SK-N-SH (cell line): ENCODE results near the gene SLC66A2. TPM values are rescaled to one million over a fixed set of nuclear protein-coding genes. Genes with fewer than 3 reads are reported as not detected.

Experiments used
- CTCF ChIA-PET: fragments of 300-600, 350-600 bp; formaldehyde crosslinking; extraction: SDS; loops from one replicate; lab custom pipeline; 2021; lab: Yijun Ruan, JAX
- POLR2A ChIA-PET: fragments of 350-600 bp; sonication (Branson Sonifier 250); formaldehyde crosslinking; extraction: SDS; loops from one replicate; lab custom pipeline; 2020; ENCODE audit warnings: antibody characterized with exemption, inconsistent platforms; lab: Yijun Ruan, JAX
- DNase-seq: peaks from one replicate; pipeline ENCODE4 v3.0.0; 2012
- H2AFZ ChIP-seq: fragments of 200-600 bp; sonication (generic); 2 replicates; pipeline ENCODE4 v1.8.1; 2016; ENCODE audit warnings: antibody characterized with exemption, mild to moderate bottlenecking, low read depth
- H3F3A ChIP-seq: fragments of 200-600 bp; sonication (generic); replicated peaks from 2 replicates; pipeline ENCODE3; 2016; ENCODE audit warnings: antibody characterized with exemption, mild to moderate bottlenecking; ENCODE audit not compliant: insufficient read depth
- H3K27ac ChIP-seq, 2 experiments: fragments of 200-500 bp in 1 of 2; fragments of 200-600 bp in 1 of 2; sonication (Bioruptor generic) in 1 of 2; sonication (generic), shearing (Covaris generic) in 1 of 2; 2 replicates each; pipeline versions ENCODE4 v1.5.1 to v1.6.1; 2014 to 2016; ENCODE audit warnings: low read depth in 2 of 2, inconsistent platforms in 1 of 2, low read length in 1 of 2, mild to moderate bottlenecking in 1 of 2, mixed read lengths in 1 of 2
- H3K27me3 ChIP-seq: fragments of 200-600 bp; sonication (generic), shearing (Covaris generic); 2 replicates; pipeline ENCODE4 v1.6.1; 2016; ENCODE audit warnings: mixed run types; ENCODE audit not compliant: insufficient read depth
- H3K36me3 ChIP-seq, 2 experiments: fragments of 200-500 bp in 1 of 2; fragments of 200-600 bp in 1 of 2; sonication (Bioruptor generic) in 1 of 2; sonication (generic) in 1 of 2; replicated peaks in 1 of 2; 2 replicates each; pipeline versions ENCODE3 to v1.5.1; 2014 to 2016; ENCODE audit warnings: low read length in 1 of 2, mild to moderate bottlenecking in 1 of 2; ENCODE audit not compliant: insufficient read depth in 2 of 2, control insufficient read depth in 1 of 2
- H3K4me1 ChIP-seq, 2 experiments: fragments of 200-500 bp in 1 of 2; fragments of 200-600 bp in 1 of 2; sonication (Bioruptor generic) in 1 of 2; sonication (generic), shearing (Covaris generic) in 1 of 2; 2 replicates each; pipeline versions ENCODE4 v1.5.1 to v1.6.1; 2014 to 2016; ENCODE audit warnings: low read depth in 1 of 2, low read length in 1 of 2, mixed run types in 1 of 2; ENCODE audit not compliant: insufficient read depth in 2 of 2, control insufficient read depth in 1 of 2
- H3K4me2 ChIP-seq: fragments of 200-600 bp; sonication (generic), shearing (Covaris generic); 2 replicates; pipeline ENCODE4 v1.6.1; 2017; ENCODE audit warnings: mixed run types
- H3K4me3 ChIP-seq, 2 experiments: fragments of 200-500 bp in 1 of 2; fragments of 200-600 bp in 1 of 2; sonication (Bioruptor generic) in 1 of 2; sonication (generic), shearing (Covaris generic) in 1 of 2; 2 replicates each; pipeline versions ENCODE4 v1.5.1 to v1.8.1; 2014 to 2016; ENCODE audit warnings: low read depth in 2 of 2, inconsistent platforms in 1 of 2, low read length in 1 of 2, mild to moderate bottlenecking in 1 of 2, mixed read lengths in 1 of 2, moderate library complexity in 1 of 2
- H3K79me2 ChIP-seq: fragments of 200-600 bp; sonication (generic); 2 replicates; pipeline ENCODE4 v1.8.1; 2017; ENCODE audit warnings: mild to moderate bottlenecking; ENCODE audit not compliant: insufficient read depth
- H3K9ac ChIP-seq: fragments of 200-600 bp; sonication (generic); 2 replicates; pipeline ENCODE4 v1.6.1; 2017; ENCODE audit warnings: mixed run types
- H3K9me2 ChIP-seq: fragments of 200-600 bp; sonication (generic); 2 replicates; pipeline ENCODE4 v1.6.1; 2017; ENCODE audit warnings: mixed run types
- H3K9me3 ChIP-seq: fragments of 200-600 bp; sonication (generic); 2 replicates; pipeline ENCODE4 v1.6.1; 2017; ENCODE audit warnings: mixed run types, mild to moderate bottlenecking, moderate library complexity
- H4K20me1 ChIP-seq: fragments of 200-600 bp; sonication (generic); 2 replicates; pipeline ENCODE4 v1.6.1; 2017; ENCODE audit warnings: mild to moderate bottlenecking, mixed run types; ENCODE audit not compliant: insufficient read depth
- CHD2 ChIP-seq: fragments of 150-350 bp; IDR thresholded peaks from 2 replicates; pipeline ENCODE4 v1.6.1; 2018; ENCODE audit warnings: low read length; ENCODE audit not compliant: partially characterized antibody
- ELF1 ChIP-seq: IDR thresholded peaks from 2 replicates; pipeline ENCODE4 v1.4.0; 2012
- GABPA ChIP-seq: IDR thresholded peaks from 2 replicates; pipeline ENCODE4 v1.4.0; 2012; ENCODE audit warnings: low read depth, mild to moderate bottlenecking
- GATA2 ChIP-seq: sonication (generic); formaldehyde crosslinking; IDR thresholded peaks from 2 replicates; pipeline ENCODE4 v1.5.0; 2020; ENCODE audit warnings: mild to moderate bottlenecking, missing genetic modification reagents
- NFIC ChIP-seq: IDR thresholded peaks from 2 replicates; pipeline ENCODE4 v1.4.0; 2012; ENCODE audit warnings: borderline replicate concordance
- POLR2AphosphoS5 ChIP-seq: IDR thresholded peaks from 2 replicates; pipeline ENCODE4 v1.6.1; 2012; ENCODE audit warnings: low read depth, low read length
- RCOR1 ChIP-seq: fragments of 150-350 bp; IDR thresholded peaks from 2 replicates; pipeline ENCODE4 v1.6.1; 2017; ENCODE audit warnings: antibody characterized with exemption, low read length
- SIN3A ChIP-seq: IDR thresholded peaks from 2 replicates; pipeline ENCODE4 v1.6.1; 2012; ENCODE audit warnings: low read depth, mild to moderate bottlenecking, low read length, moderate library complexity, borderline replicate concordance
- TCF12 ChIP-seq: IDR thresholded peaks from 2 replicates; pipeline ENCODE4 v1.4.0; 2012
- WGBS: methylation state at CpG from one replicate; pipeline ENCODE4 v1.1.6; 2017; ENCODE audit warnings: low lambda C conversion rate; 5-methylcytosine and 5-hydroxymethylcytosine counted together
- polyA plus RNA-seq, 3 experiments: library from polyadenylated mRNA; depleted of rRNA; stranded (reverse); fragments of >200 nt; gene quantifications; 2 replicates each; pipeline ENCODE4 v1.2.3, GENCODE V29; 2012
- TF ChIP-seq, protein P1 (sequence below): IDR thresholded peaks from 2 replicates; pipeline ENCODE4 v1.6.1; 2012; ENCODE audit warnings: mild to moderate bottlenecking, low read depth, low read length, moderate library complexity
- TF ChIP-seq, protein P2 (sequence below): IDR thresholded peaks from 2 replicates; pipeline ENCODE4 v1.4.0; 2012; ENCODE audit warnings: low read depth
- TF ChIP-seq, protein P3 (sequence below): fragments of 200-600 bp; sonication (generic); IDR thresholded peaks from 2 replicates; pipeline ENCODE4 v1.6.1; 2017; ENCODE audit warnings: antibody characterized with exemption, mild to moderate bottlenecking, moderate library complexity
- TF ChIP-seq, protein P4 (sequence below): IDR thresholded peaks from 2 replicates; pipeline ENCODE4 v1.4.0; 2012; ENCODE audit warnings: low read depth, borderline replicate concordance

Gene SLC66A2
- polyA plus RNA-seq, 1 of the 3 experiments (the other 2 are of a cell fraction): 14.5 TPM

DNA sequence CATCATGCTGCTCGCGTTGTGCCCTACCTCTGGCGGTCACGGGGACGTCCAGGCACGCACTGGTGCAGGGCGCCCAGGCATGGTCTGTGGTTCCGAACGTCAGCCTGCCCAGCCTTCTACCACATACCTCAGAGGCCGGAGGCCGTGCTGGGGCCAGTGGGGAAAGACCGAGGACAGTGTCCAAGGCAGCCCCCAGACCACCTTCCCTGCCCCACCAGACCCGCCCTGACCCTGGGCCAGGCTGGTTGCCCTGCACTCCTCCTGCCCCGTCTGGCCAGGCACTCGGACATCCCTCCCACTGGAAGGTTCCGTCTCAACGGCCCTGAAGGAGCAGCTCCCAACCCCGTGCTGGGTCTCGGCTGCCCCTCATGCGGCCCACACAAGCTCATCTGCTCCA is 32.8 kb downstream of the SLC66A2 start:
- DNase-seq: no peak
- no peaks in the 10 kb centered on the region for H4K20me1 ChIP-seq
- ChIA-PET CTCF (no interaction called here), POLR2A (no interaction called here)
- no peaks in the 10 kb centered on the region for H3K9me2 ChIP-seq
- H3K79me2 ChIP-seq: no peaks in the 10 kb centered on the region
- H3K4me2 ChIP-seq: no peak overlapping the region
- peaks cover 3 to 4% of the 10 kb centered on the region in 2 experiments for H3K36me3 ChIP-seq
- H3F3A ChIP-seq: no peaks in the 10 kb centered on the region
- WGBS: 98% methylated on average over 11 of the region's 20 CpGs
- no peaks in the 10 kb centered on the region for H3K27me3 ChIP-seq
- no peak overlapping the region for H2AFZ ChIP-seq
- no peak overlapping the region; a peak in 1 of 4 replicates for H3K4me3 ChIP-seq
- H3K27ac ChIP-seq: no peak overlapping the region
- no peaks in the 10 kb centered on the region for H3K4me1 ChIP-seq
- TF ChIP-seq GABPA (no peak), SIN3A (no peak), GATA2 (CRISPR knock-in tag) (no peak), CHD2 (no peak), POLR2AphosphoS5 (no peak), RCOR1 (no peak), TCF12 (no peak), ELF1 (no peak)
- TF ChIP-seq, protein P1, sequence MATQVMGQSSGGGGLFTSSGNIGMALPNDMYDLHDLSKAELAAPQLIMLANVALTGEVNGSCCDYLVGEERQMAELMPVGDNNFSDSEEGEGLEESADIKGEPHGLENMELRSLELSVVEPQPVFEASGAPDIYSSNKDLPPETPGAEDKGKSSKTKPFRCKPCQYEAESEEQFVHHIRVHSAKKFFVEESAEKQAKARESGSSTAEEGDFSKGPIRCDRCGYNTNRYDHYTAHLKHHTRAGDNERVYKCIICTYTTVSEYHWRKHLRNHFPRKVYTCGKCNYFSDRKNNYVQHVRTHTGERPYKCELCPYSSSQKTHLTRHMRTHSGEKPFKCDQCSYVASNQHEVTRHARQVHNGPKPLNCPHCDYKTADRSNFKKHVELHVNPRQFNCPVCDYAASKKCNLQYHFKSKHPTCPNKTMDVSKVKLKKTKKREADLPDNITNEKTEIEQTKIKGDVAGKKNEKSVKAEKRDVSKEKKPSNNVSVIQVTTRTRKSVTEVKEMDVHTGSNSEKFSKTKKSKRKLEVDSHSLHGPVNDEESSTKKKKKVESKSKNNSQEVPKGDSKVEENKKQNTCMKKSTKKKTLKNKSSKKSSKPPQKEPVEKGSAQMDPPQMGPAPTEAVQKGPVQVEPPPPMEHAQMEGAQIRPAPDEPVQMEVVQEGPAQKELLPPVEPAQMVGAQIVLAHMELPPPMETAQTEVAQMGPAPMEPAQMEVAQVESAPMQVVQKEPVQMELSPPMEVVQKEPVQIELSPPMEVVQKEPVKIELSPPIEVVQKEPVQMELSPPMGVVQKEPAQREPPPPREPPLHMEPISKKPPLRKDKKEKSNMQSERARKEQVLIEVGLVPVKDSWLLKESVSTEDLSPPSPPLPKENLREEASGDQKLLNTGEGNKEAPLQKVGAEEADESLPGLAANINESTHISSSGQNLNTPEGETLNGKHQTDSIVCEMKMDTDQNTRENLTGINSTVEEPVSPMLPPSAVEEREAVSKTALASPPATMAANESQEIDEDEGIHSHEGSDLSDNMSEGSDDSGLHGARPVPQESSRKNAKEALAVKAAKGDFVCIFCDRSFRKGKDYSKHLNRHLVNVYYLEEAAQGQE: no peak
- TF ChIP-seq, protein P2, sequence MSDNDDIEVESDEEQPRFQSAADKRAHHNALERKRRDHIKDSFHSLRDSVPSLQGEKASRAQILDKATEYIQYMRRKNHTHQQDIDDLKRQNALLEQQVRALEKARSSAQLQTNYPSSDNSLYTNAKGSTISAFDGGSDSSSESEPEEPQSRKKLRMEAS: no peak
- TF ChIP-seq, protein P3, sequence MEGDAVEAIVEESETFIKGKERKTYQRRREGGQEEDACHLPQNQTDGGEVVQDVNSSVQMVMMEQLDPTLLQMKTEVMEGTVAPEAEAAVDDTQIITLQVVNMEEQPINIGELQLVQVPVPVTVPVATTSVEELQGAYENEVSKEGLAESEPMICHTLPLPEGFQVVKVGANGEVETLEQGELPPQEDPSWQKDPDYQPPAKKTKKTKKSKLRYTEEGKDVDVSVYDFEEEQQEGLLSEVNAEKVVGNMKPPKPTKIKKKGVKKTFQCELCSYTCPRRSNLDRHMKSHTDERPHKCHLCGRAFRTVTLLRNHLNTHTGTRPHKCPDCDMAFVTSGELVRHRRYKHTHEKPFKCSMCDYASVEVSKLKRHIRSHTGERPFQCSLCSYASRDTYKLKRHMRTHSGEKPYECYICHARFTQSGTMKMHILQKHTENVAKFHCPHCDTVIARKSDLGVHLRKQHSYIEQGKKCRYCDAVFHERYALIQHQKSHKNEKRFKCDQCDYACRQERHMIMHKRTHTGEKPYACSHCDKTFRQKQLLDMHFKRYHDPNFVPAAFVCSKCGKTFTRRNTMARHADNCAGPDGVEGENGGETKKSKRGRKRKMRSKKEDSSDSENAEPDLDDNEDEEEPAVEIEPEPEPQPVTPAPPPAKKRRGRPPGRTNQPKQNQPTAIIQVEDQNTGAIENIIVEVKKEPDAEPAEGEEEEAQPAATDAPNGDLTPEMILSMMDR: no peak
- no peaks in the 10 kb centered on the region for H3K9me3 ChIP-seq
- H3K9ac ChIP-seq: no peak overlapping the region

DNA sequence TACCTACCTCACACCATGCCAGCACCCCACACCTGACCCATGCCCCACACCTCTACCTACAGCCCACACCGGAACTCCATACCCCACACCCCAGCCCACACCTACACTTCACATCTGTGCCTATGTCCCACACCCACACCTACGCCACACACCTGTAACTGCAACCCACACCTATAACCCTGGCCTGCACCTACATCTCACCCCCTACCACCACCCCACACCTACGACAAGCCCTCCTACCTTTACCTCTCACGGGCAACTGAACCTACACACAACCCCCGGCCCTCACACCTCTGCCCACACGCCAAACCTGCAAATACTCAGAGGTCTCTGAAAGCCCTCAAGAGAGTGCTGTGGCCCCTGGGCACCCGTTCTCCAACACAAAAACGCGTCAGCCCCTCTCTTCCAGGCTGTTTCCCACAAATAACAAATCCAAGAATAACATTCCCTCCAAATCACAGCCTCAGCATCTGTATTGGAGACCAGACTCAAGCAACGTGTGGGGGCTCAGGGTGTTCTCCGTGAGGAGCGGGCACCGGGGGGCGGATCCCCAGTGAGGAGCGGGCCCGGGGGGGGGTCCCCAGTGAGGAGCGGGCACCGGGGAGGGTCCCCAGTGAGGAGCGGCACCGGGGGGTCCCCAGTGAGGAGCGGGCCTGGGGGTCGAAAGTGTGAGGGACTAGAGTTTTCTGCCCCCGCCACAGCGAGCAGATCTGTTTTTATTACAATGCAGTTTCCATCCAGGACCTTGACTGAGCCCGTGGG is 33.4 kb downstream of the SLC66A2 start:
- H2AFZ ChIP-seq: no peak overlapping the region
- no peaks in the 10 kb centered on the region for H3K27me3 ChIP-seq
- no peak overlapping the region for H3K4me3 ChIP-seq
- ChIA-PET CTCF (no interaction called here), POLR2A (no interaction called here)
- 95% methylated on average over 24 of the region's 25 CpGs for WGBS
- TF ChIP-seq GABPA (no peak), SIN3A (no peak), TCF12 (no peak), NFIC (no peak), RCOR1 (no peak)
- TF ChIP-seq, protein P4, sequence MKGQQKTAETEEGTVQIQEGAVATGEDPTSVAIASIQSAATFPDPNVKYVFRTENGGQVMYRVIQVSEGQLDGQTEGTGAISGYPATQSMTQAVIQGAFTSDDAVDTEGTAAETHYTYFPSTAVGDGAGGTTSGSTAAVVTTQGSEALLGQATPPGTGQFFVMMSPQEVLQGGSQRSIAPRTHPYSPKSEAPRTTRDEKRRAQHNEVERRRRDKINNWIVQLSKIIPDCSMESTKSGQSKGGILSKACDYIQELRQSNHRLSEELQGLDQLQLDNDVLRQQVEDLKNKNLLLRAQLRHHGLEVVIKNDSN: no peak
- H4K20me1 ChIP-seq: no peaks in the 10 kb centered on the region
- H3K27ac ChIP-seq: no peak overlapping the region
- H3K4me2 ChIP-seq: no peak overlapping the region
- H3F3A ChIP-seq: no peaks in the 10 kb centered on the region
- H3K79me2 ChIP-seq: no peaks in the 10 kb centered on the region
- H3K9ac ChIP-seq: no peak overlapping the region
- no peaks in the 10 kb centered on the region for H3K4me1 ChIP-seq
- H3K36me3 ChIP-seq: peaks cover 3 to 4% of the 10 kb centered on the region in 2 experiments
- no peak for DNase-seq
- no peaks in the 10 kb centered on the region for H3K9me2 ChIP-seq
- no peaks in the 10 kb centered on the region for H3K9me3 ChIP-seq
